Adipocyte (in vitro differentiated cells): ENCODE results near the gene SLC5A1.
A peak's percentile ranks its signal among the peaks of the same experiment; 100 is the strongest.

Experiments used
- DNase-seq: peaks from one replicate; pipeline ENCODE4 v3.0.0-alpha.2; 2015; ENCODE audit warnings: low read depth
- H3K27me3 ChIP-seq: replicated peaks from 2 replicates; pipeline ENCODE4 v1.7.0; 2013; ENCODE audit warnings: mild to moderate bottlenecking, low read length, moderate library complexity; ENCODE audit not compliant: control insufficient read depth, insufficient read depth
- H3K36me3 ChIP-seq: 2 replicates; pipeline ENCODE4 v1.7.0; 2013; ENCODE audit warnings: low read length, mild to moderate bottlenecking, moderate library complexity; ENCODE audit not compliant: control insufficient read depth, insufficient read depth, severe bottlenecking
- H3K4me1 ChIP-seq: 2 replicates; pipeline ENCODE4 v1.7.0; 2013; ENCODE audit warnings: mild to moderate bottlenecking, low read length, moderate library complexity; ENCODE audit not compliant: control insufficient read depth, insufficient read depth
- H3K4me3 ChIP-seq: 2 replicates; pipeline ENCODE4 v1.7.0; 2013; ENCODE audit warnings: mild to moderate bottlenecking, low read length, moderate library complexity
- H3K9ac ChIP-seq: 2 replicates; pipeline ENCODE4 v1.7.0; 2013; ENCODE audit warnings: mild to moderate bottlenecking, low read length, moderate library complexity
- H3K9me3 ChIP-seq: 2 replicates; pipeline ENCODE4 v1.7.0; 2013; ENCODE audit warnings: mild to moderate bottlenecking, low read length, moderate library complexity; ENCODE audit not compliant: control insufficient read depth

Gene SLC5A1

GRCh38 chr22:32075997-32076760, 33.1 kb downstream of the SLC5A1 start:
- no peaks in the 10 kb centered on the region for H3K36me3 ChIP-seq
- no peaks in the 10 kb centered on the region for H3K9me3 ChIP-seq
- no peak for DNase-seq
- H3K4me1 ChIP-seq = peaks cover 11% of the 10 kb centered on the region
- no peak overlapping the region for H3K9ac ChIP-seq
- no peak overlapping the region for H3K4me3 ChIP-seq
- H3K27me3 ChIP-seq = peaks cover 31% of the 10 kb centered on the region

GRCh38 chr22:32076761-32077084, 33.7 kb downstream of the SLC5A1 start:
- no peak overlapping the region for H3K4me3 ChIP-seq
- DNase-seq = no peak

GRCh38 chr22:32077151-32077550, 34.1 kb downstream of the SLC5A1 start:
- Histone ChIP-seq H3K4me3 (no peak overlapping the region), H3K36me3 (no peaks in the 10 kb centered on the region), H3K9ac (no peak overlapping the region), H3K27me3 (peaks cover 26% of the 10 kb centered on the region), H3K4me1 (peaks cover 11% of the 10 kb centered on the region), H3K9me3 (no peaks in the 10 kb centered on the region)
- no peak for DNase-seq

More at GRCh38 chr22:32076761-32077084, 33.7 kb downstream of the SLC5A1 start:
- Histone ChIP-seq H3K4me1 (peaks cover 11% of the 10 kb centered on the region), H3K27me3 (peaks cover 30% of the 10 kb centered on the region), H3K36me3 (no peaks in the 10 kb centered on the region), H3K9me3 (no peaks in the 10 kb centered on the region), H3K9ac (no peak overlapping the region)

GRCh38 chr22:32079130-32080089, 36.3 kb downstream of the SLC5A1 start:
- no peak overlapping the region for H3K9ac ChIP-seq
- H3K36me3 ChIP-seq = no peaks in the 10 kb centered on the region
- DNase-seq = peak; percentile 73
- no peaks in the 10 kb centered on the region for H3K9me3 ChIP-seq
- peaks cover 20% of the 10 kb centered on the region for H3K27me3 ChIP-seq
- no peak overlapping the region for H3K4me3 ChIP-seq
- peaks cover 11% of the 10 kb centered on the region for H3K4me1 ChIP-seq

GRCh38 chr22:32080904-32081303, 37.8 kb downstream of the SLC5A1 start:
- peak; percentile 58 for DNase-seq
- Histone ChIP-seq H3K4me1 (peaks cover 11% of the 10 kb centered on the region), H3K27me3 (peaks cover 11% of the 10 kb centered on the region), H3K9ac (no peak overlapping the region), H3K36me3 (no peaks in the 10 kb centered on the region), H3K4me3 (no peak overlapping the region), H3K9me3 (no peaks in the 10 kb centered on the region)

- peaks cover 11% of the 10 kb centered on the region for H3K4me1 ChIP-seq
- no peaks in the 10 kb centered on the region for H3K9me3 ChIP-seq
- H3K36me3 ChIP-seq = no peaks in the 10 kb centered on the region
- DNase-seq = no peak
- no peak overlapping the region for H3K4me3 ChIP-seq
- H3K9ac ChIP-seq = no peak overlapping the region
- H3K27me3 ChIP-seq = peaks cover 2% of the 10 kb centered on the region
Observed at GRCh38 chr22:32082331-32082730, 39.3 kb downstream of the SLC5A1 start.

GRCh38 chr22:32083000-32083399, 39.9 kb downstream of the SLC5A1 start:
- H3K36me3 ChIP-seq = no peaks in the 10 kb centered on the region
- H3K27me3 ChIP-seq = peaks cover 2% of the 10 kb centered on the region
- no peak overlapping the region for H3K4me3 ChIP-seq
- H3K9me3 ChIP-seq = no peaks in the 10 kb centered on the region
- peaks cover 11% of the 10 kb centered on the region for H3K4me1 ChIP-seq
- no peak overlapping the region for H3K9ac ChIP-seq
- no peak for DNase-seq

- DNase-seq = no peak
- peaks cover 5% of the 10 kb centered on the region for H3K27me3 ChIP-seq
- peaks cover 11% of the 10 kb centered on the region for H3K4me1 ChIP-seq
- no peaks in the 10 kb centered on the region for H3K36me3 ChIP-seq
- H3K9ac ChIP-seq = no peak overlapping the region
- no peaks in the 10 kb centered on the region for H3K9me3 ChIP-seq
- no peak overlapping the region for H3K4me3 ChIP-seq
Observed at GRCh38 chr22:32083814-32084213, 40.8 kb downstream of the SLC5A1 start.

- H3K9ac ChIP-seq = no peak overlapping the region
- no peaks in the 10 kb centered on the region for H3K36me3 ChIP-seq
- H3K27me3 ChIP-seq = peaks cover 10% of the 10 kb centered on the region
- no peaks in the 10 kb centered on the region for H3K4me1 ChIP-seq
- no peaks in the 10 kb centered on the region for H3K9me3 ChIP-seq
- DNase-seq = no peak
- H3K4me3 ChIP-seq = no peak overlapping the region
Observed at GRCh38 chr22:32088084-32088483, 45.0 kb downstream of the SLC5A1 start.

- Histone ChIP-seq H3K4me1 (no peaks in the 10 kb centered on the region), H3K9ac (no peak overlapping the region), H3K27me3 (peaks cover 42% of the 10 kb centered on the region)
Observed at GRCh38 chr22:32097018-32097417, 54.0 kb downstream of the SLC5A1 start.

GRCh38 chr22:32097881-32098499, 54.9 kb downstream of the SLC5A1 start:
- Histone ChIP-seq H3K4me3 (no peak overlapping the region), H3K4me1 (no peaks in the 10 kb centered on the region), H3K27me3 (peaks cover 47% of the 10 kb centered on the region), H3K36me3 (no peaks in the 10 kb centered on the region), H3K9ac (no peak overlapping the region), H3K9me3 (no peaks in the 10 kb centered on the region)
- DNase-seq = no peak

More at GRCh38 chr22:32097018-32097417, 54.0 kb downstream of the SLC5A1 start:
- no peaks in the 10 kb centered on the region for H3K36me3 ChIP-seq
- H3K4me3 ChIP-seq = no peak overlapping the region
- DNase-seq = no peak
- no peaks in the 10 kb centered on the region for H3K9me3 ChIP-seq
